GM19467 (cell line): ENCODE measurements around the gene STIM2.
"Not testable (repeated sequence)": the region's sequence is repeated elsewhere in the genome, so short reads cannot be mapped to it uniquely, and the experiment has no call there.

Experiments used
- ATAC-seq: cut with Tn5 transposase; IDR thresholded peaks from one replicate; pipeline ENCODE4 v1.9.1; 2021; ENCODE audit warnings: mild to moderate bottlenecking, moderate library complexity; ENCODE audit not compliant: unreplicated experiment

The STIM2 gene

DNA sequence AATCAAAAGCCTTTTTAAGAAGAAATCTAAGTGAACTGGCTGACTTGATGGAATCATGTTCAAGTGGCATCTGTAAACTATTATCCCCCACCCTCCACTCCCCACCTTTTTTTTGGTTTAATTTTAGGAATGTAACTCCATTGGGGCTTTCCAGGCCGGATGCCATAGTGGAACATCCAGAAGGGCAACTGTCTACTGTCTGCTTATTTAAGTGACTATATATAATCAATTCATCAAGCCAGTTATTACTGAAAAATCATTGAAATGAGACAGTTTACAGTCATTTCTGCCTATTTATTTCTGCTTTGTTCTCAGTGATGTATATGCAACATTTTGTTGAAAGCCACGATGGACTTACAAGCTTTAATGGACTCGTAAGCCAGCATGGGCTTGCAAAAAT lies 162.3 kb downstream of the STIM2 start:
- ATAC-seq, result no peak

DNA sequence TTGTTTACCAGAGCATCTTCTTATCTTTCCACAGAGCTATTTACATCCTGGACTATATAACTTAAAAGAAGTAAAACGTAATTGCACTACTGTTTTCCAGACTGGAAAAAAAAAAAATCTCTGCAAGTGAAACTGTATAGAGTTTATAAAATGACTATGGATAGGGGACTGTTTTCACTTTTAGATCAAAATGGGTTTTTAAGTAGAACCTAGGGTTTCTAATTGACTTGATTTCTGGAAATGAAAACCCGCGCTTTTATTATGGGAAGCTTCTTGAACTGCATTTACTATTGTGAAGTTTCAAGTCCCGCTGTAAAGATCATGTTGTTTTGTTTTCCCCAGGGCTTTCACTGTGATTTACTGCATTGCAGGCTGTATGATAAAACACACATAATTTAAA lies 162.7 kb downstream of the STIM2 start:
- no peak for ATAC-seq

DNA sequence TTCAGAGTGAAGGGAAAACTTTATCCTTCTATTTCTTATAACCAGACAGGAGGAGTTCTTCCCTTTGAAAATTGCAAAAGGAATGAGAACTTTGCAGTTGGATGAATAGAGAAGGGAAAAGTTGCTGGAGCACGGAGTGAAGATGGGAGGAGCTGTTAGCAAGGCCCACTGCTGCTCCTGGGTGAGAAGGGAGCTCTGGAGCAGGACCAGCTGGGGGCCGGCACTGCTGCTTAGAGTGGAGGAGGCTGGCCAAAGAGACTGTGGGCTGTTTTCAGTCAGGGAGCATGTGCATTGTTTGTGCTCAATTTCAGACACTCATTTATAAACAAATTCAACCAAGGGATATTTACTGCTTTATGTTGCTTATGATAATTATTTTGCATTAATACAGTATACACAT lies 164.2 kb downstream of the STIM2 start:
- ATAC-seq, result no peak

DNA sequence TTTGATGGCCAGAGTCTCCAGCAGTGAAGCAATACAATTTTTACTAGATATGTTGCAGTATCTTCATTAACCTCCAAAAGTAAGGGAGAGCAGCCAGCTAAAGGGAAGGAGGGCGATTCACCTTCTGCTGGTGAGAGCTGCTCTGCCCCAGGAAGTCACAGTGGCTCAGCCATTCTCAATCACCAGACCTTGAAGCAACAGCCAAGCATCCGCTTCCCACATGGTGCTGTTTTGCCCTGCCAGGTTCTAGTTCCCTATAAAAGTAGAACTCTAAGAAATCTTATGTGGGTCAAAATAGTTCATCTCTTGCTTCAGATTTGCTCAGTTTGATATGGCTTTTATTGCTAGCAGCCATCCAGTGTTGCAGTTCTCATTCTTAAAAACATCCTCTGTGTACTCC lies 166.8 kb downstream of the STIM2 start:
- ATAC-seq, result no peak

DNA sequence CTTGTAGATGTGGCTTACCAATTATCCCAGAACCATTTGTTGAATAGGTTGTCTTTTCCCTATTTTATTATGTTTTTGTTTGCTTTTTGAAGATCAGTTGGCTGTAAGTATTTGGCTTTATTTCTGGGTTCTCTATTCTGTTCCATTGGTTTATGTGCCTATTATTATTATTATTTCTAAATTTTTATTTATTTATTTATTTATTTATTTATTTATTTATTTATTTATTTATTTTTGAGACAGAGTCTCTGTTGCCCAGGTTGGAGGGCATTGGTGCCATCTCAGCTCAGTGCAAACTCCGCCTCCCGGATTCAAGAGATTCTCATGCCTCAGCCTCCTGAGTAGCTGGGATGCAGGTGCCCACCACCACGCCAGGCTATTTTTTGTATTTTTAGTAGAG lies 174.5 kb downstream of the STIM2 start:
- ATAC-seq, result not testable (repeated sequence)

DNA sequence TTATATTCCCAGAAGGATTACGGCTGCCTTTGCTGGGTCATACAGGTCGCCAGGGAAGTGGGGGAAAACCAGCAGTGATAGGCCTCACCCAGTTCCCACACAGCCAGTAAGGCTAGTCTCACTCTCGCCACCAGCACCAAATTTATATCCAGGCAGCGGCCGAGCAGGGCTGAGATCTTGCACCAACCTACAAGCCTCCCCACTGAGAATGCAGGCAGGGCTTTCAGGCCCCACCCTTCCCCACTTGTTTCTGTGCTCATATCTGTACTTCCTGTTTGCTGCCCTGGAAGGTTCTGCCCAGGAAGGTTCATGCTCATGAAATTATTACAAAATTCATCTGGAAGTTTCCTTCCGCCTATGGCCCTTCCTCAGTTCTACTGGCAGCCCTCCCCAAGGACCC lies 179.7 kb downstream of the STIM2 start:
- no peak for ATAC-seq

DNA sequence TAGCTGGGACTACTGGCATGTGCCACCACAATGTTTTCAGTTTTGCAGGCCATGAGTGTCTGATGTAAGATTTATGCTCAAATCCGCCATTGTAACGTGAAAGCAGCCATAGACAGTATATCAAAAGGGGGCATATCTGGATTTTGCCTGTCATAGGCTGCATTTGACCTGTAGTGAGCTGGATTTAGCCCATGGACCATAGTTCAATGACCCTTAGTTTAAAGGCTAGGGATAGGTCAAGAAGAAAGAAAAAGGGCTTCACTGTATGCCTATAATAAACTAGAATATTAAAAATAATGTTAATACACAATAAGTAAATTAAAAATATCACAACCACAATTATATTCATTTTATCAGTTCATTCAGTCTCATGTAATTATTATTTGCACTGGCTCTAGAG lies 181.8 kb downstream of the STIM2 start:
- ATAC-seq, result no peak

DNA sequence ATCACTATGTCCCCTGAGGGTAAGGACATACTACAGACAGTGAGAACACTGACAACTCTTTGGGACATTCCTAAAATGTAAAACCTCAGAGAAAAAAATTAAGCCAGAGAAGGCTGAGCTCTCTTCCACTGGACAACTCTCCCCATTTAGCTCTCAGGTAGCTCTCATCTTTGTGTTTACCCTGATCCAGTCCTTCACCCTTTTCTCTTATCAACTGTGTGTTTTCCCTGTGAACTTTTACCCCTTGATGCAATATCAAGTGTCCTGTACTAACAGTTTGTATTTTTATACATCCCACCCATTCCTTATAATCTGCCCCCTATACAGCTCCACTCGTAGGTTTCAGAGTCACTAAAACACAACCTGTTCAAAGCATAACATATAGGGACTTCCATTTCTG lies 182.6 kb downstream of the STIM2 start:
- ATAC-seq, result no peak

DNA sequence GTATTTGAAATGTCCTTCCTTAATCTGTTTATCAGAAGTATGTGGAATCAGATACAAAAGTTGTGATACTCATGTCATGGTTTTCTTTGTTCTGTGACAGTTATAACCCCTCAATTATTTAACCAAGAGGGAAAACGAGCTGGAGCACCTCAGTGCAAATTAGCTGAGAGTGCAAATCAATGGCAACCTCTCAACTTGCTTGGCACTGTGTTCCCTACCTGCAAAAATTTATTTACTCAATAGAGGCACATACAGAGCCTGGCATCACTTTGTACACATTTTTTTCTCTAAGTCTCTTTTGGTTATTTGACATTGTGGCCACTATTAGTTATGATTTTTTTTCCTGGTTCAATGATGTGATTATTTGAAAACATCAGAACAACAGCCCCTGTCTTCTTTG lies 186.2 kb downstream of the STIM2 start:
- no peak for ATAC-seq

DNA sequence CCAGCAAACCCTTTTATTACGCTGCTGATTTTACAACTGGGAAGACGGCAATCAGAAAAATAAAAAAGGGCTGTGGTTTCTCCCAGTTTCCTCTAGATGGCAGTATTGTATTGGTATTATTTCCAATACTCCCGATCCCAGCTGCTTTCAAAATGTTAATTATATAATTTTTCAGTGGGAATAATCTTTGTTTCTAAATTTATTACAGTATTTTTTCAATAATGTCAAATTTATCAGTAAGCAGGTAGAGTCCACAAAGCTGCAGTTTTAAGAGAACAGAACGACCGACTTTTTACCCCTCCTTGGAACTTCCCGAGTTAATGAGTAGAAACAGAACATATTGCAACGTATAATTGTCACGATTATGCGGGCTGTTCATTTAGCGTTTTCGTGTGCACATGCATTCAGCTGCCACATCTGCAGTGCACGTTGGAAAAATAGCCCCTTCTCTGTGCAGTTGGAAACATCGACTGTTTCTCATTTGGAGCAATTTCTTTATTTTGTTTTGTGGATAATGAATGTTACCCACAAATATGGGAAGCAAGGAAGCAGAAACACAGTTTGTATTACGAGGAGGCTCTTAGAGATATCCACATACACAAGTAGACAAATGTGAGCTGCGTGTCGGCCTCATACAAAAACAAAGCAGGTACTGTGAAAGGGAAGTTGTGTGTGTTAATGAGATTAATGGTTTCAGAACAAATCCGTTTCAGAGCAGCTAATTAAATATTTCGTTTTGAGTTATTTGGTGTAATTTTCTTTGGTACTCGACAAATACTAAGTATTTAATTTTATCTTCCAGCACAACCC lies 188.0 kb downstream of the STIM2 start:
- ATAC-seq, result no peak

DNA sequence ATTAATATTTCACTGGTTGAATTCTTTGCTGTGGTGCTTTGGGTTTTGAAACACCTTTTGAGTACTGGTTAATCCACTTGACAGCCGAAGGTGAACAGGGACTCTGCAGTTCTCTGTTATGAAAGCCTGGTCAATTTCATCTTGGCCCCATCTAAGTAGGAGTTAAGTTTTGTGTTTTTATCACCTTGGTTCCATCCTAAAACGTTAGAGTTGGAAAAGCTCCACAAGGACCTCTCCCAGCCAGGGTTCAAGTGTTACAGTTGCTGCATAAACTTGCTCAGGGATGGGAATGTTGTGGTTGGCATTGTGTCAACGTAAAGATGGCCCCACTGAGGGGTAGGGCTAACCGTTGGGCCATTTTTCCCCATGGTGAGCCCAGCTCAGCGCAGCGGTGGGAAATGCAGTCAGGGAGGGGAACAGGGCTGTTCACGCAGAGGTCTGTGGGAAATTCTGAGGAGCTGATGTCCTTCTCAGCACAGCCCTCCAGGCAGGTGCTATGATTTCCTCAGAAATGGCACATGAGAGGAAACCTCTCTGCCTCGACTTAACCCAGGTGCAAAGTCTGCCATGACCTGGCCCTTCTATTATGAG lies 188.7 kb downstream of the STIM2 start:
- ATAC-seq, result no peak

DNA sequence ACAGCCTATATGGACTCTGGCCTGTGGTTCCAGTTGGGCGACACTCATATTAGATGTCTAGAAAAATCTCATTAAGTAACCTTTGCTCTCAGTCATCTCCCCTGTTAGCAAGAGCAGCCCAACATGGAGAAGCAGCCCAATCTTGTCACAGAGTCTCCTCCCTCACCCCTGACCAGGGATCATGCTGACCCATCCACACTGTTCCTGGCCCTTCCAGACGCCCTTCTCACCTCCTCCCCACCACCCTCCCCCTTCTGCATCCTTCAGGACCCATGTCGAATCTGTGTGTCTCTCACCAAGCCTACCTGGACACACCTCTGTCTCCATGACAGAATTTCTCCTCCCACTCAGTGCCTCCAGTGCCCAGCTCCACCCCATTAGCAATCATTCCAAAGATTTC lies 190.1 kb downstream of the STIM2 start:
- ATAC-seq, result no peak

DNA sequence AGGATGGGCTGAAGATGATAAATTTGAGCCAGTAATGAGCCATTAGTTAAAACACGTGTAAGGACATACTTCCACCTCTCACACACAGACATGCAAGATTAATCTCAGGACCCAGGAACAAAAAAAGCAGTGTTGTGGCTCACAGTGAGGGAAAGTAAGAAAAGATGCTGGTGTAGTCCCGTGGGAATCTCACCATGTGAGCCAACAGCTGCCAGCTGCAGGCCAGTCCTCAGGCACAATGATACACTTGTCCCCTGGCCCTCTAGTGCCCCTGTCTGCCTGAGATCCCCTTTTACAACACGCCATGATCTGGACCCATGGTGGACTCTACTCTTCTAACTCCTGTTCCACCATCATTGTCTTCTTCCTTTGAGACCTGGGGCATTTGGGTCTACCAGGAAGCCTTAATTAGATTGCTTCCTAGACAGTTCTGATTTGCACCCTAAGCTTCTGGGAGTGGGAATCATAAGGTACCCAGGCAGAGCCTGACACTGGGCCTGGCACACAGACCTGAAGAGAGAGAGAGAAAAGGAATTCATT lies 194.7 kb downstream of the STIM2 start:
- no peak for ATAC-seq

DNA sequence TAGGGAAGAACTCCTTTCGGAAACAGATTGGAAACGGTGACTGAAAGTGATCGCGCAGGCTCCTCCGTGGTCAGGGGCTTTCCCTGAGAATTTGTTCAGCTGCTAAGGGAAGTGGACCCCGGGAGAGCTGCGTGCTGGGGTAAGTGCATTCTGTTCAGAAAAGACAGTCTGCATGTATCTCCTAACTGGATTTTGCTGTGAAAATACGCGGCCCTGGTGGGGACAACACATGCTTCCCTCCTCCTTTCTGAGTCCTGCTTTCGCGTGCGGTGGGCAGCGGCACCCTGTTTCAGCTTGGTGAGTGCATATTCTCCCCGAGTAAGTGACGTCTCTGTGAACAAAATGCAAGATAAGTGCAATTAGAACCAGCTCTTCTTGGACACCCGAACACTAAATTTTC lies 195.6 kb downstream of the STIM2 start:
- ATAC-seq, result no peak

DNA sequence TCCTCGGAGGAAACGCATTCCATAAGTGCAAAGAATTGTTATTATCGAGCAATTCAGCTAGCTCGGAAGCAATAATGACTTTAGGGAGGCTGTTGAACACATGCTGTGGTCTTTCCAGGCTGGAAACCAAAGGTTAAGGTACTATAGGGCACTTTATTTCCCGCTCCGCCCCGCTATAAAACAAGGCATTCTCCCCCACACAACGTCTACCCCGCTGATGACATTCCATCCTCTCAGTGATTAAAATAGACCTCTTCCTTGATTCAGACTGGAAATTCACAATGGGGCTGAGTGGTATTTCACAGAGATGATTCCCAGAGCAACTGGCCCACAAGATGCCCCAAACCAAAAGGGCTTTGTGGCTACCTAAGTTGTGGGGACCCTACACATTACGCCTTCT lies 196.4 kb downstream of the STIM2 start:
- no peak for ATAC-seq

DNA sequence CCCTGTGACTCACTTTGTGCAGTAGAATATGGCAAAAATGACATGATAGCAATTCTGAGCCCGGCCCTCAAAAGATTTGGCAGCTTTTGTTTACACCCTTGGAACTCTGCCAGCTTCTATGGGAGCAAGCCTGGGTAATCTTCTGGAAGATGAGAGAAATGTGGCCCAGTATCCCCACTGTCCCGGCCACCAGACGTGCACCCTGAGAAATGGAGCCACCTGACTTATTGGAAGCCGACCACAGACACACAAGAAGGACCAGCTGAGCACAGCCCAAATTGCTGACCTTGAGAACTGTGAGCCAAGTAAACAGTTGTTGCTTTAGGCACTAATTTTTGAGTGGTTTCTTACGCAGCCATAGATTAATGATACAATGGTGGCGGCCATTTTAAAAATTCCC lies 197.0 kb downstream of the STIM2 start:
- no peak for ATAC-seq

DNA sequence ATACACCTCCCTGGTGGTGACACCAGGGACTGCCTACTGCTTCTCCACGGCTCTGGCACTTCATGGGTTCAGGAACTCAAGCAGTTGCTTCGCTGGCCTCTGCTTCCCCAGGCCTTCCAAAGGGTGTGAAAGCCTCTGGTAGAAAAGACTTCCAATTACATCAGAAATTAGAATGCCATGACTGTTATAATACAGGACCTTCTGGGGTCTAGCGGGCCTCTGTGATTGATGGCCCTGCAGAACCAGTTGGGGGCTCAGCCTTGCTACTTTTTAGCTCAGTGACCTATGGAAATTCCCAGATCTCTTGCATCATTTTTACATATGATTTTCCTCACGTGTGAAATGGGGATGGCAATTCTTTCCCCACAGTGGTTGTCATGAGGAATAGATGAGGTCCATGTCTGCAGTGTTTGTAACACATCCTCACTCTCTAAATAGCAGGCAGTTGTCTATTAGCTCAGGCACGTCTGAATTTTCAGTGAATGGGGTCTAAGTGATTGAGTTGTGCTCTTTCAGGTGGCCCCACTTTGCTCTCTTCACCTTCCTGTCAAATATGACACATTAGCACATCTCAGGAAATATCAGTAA lies 198.3 kb downstream of the STIM2 start:
- no peak for ATAC-seq

DNA sequence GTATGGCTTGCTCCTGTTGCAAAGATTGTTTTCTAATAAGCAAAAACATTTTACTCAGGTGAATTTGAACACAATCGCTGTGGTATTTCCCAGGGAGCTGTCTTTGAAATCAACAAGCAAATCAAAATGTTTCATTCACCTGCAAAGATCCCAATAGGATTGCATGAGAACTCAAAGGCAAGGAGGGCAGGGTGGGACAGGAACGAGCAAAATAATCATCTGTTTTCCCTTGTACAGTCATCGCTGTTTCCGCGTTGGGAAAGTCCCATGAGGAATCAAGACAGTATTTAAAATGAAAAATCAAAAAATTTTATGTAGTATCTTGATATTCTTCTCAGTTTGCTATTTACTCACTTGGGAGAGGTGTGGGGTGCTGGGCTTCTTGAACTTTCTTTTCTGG lies 198.8 kb downstream of the STIM2 start:
- no peak for ATAC-seq

DNA sequence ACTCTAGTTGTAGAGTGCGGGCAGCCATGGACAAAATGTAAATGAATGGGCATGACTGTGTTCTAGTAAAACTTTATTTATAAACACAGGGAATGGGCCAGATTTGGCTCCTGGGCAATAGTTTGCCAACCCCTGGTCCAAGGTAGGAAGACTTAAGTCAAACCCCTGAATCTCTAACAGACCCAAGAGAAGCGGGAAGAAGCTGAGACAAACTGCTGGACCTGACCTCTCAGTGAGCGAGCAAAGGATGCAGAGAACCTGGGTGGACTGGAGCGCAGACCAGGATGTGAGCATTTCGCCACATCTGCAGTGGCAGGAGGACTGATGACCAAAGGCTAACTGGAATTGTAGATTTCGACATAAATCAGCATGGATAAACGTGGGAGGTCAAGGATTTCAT lies 201.6 kb downstream of the STIM2 start:
- no peak for ATAC-seq

DNA sequence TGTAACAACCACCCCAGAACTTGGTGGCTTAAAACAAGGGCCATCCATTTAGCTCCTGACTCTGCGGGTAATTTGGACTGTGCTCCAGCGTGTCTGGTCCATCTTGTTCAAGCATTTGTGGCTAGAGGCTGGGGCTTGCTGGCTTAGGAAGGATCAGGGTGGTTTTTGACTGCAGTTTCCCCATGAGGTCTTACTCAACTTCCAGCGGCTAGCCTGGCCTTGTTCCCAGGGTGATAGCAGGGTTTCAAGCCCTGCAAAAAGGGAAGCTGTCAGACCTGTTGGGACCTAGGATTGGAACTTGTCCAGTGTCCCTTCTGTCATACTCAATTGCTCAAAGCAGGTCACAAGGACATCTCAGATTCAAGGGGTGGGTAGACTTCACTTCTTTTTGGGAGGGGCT lies 205.9 kb downstream of the STIM2 start:
- ATAC-seq, result no peak

DNA sequence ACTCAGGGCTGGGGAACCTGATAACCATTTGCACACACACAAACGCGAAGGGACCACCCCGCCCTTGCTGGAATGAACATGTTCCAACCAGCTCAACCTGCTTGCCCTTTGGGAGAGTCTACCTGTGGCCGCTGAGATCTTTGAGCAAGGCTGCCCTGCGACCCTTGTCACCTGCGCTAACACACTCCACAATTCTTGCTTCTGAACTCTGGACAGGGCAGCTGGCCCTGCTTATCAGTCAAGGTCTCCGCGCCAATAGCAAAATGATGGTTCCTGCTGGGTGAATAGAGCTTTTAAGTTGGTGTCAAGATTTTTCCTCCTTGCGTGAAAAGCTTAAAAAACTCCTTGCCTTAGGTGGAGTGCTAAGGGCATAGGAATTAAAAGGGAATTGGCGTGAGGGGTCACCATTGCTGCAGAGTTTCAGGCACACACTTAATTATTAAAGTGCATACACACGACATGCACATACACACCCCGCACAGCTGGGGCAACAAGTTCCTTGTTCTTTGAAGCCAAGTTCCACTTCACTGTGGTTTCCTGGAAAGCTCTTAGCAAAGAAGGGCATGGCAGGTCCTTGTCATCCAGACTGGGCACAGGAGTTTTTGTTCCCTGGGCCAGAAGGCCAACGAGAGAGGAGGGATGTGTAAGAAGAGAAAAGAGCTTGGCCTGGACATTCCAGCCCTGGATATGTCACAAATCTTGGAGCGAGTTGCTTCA lies 207.7 kb downstream of the STIM2 start:
- no peak for ATAC-seq
